ENCODE data around the gene COX8C.

COX8C gene

DNA sequence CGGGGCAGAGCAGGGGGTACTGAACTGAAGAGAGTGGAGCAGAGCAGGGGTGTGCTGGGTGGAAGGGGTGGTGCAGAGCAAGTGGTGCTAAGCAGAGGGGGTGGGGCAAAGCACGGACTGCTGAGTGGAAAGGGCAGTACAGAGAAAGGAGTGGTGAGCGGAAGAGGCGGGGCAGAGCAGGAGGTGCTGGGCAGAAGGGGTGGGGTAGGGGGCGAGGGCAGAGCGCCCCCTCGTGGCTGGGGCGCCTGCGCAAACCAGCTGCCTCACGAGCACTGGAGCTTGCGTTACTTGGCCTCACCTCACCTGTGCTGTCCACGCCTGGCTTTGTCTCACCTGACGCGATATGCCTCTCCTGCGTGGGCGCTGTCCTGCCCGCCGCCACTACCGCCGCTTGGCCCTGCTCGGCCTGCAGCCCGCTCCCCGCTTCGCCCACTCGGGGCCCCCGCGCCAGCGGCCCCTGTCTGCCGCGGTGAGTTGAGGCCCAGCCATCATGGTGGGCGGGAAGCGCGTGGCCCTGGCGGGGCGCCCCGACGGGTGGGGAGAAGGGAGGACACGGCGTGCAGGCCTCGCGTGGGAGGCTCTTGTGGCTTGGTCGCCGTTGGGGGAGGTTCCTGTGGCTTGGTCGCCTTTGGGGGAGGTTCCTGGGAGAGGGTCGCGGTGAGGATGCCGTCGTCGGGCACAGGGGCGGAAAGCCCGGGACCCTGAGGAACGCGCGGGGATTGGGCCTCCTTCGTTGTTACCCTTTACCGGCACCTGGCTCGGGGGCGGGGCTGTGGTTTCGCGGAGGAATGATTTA lies at the start of gene COX8C:
COX8C (plus strand) TSS at position 257 of the 796 bp plus-strand sequence; CDS start at position 344, 87 bp downstream.
- Histone ChIP-seq H3K27me3 (no peaks in the 10 kb centered on the region), H3K4me1 (no peaks in the 10 kb centered on the region), H3K4me3 (no peak within 1 kb of the TSS), H3K9me3 (no peaks in the 10 kb centered on the region), H3K36me3 (no peaks in the 10 kb centered on the region), H3K27ac (no peak within 1 kb of the TSS)
- no peak for DNase-seq
- intact Hi-C loops (cut with DNase I; ENCODE audit: low total_unique reads): no loop called here
- no peak for TF ChIP-seq CTCF (IDR thresholded peaks at IDR 0.05)

DNA sequence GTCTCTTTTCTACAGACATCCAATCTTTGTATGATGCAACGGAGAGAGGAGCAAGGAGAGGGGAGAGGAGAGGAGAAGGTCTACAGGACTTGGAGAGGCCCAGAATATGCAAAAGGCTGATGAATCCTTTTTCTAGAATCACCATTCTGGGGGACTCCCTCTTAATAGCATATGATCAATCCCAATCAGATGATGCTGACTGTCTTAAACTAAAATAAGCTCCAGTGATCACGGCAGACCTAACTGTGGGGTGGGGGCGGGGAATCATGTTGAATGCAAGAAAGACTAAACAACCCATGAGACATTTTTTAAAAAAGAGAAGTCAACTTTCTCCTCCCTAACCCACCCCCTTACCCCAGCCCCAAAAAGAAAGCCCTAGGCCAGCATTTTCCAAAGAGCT lies 47.6 kb upstream of the COX8C start:
- H3K9me3 ChIP-seq: no peaks in the 10 kb centered on the region
- intact Hi-C loops (cut with DNase I; ENCODE audit: low total_unique reads): no loop called here
- DNase-seq: no peak
- H3K36me3 ChIP-seq: no peaks in the 10 kb centered on the region
- TF ChIP-seq CTCF (IDR thresholded peaks at IDR 0.05): no peak
- no peaks in the 10 kb centered on the region for H3K27me3 ChIP-seq
- peaks cover 0 to 36% (median 2%) of the 10 kb centered on the region in 4 donors for H3K4me1 ChIP-seq
- H3K4me3 ChIP-seq: no peak overlapping the region
- H3K27ac ChIP-seq: no peak overlapping the region

DNA sequence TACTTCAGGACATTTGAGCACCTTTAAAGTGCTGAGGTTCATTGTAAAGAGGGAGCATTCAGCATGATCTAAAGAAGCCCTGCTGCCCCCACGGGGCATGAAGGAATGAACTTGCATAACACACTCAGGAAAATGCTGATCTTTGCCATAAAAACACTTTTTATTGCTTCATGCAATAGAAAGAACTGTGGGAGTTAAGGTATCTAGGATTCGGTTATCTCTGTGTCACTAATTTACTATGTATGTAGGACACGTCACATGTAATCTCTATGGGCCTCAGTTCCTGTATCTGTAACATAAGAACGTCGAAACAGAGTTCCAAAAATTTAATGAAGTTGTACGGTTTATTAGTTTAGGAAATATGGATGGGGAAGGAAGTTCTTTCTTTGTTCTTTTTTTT lies 47.1 kb upstream of the COX8C start:
- intact Hi-C loops (cut with DNase I; ENCODE audit: low total_unique reads): no loop called here
- H3K4me3 ChIP-seq: no peak overlapping the region
- H3K27ac ChIP-seq: no peak overlapping the region

DNA sequence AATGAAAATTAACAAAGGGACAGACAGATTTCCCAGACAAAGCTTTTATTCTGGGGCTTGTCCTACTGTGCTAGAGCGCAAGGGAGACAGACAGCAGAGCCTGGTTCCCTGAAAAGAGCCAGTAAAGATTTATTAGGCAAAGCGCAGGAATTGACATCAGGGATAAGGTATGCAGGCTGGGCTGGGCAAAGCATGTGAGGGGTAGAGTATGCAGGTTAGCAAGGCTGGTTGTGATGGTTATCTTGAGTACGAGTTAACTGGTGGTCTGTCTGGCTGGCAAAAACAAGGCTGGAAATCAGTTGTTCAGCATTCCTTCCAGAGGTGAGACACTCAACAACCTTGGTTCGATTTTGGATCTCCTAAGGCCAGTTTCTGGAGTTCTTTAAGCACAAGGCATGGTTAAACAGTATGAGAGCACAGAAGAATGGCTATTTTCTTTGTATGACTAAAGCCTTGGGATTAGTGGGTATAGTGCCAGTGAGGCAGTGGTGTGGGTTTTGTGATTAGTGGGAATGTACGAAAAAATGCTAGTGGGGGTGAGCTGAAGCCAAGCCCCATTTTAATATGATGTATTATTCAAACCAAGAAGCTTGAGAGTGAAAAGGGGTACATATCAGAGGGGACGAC lies 45.0 kb upstream of the COX8C start:
- H3K9me3 ChIP-seq: no peaks in the 10 kb centered on the region

More for the DNA sequence above, 47.1 kb upstream of the COX8C start:
- Histone ChIP-seq H3K4me1 (peaks cover 0 to 39% (median 2%) of the 10 kb centered on the region in 4 donors), H3K9me3 (no peaks in the 10 kb centered on the region), H3K27me3 (no peaks in the 10 kb centered on the region), H3K36me3 (no peaks in the 10 kb centered on the region)
- TF ChIP-seq CTCF (IDR thresholded peaks at IDR 0.05): no peak
- DNase-seq: no peak

More for the DNA sequence above, 45.0 kb upstream of the COX8C start:
- H3K36me3 ChIP-seq: no peaks in the 10 kb centered on the region
- H3K27ac ChIP-seq: no peak overlapping the region
- peaks cover 0 to 56% (median 2%) of the 10 kb centered on the region in 4 donors for H3K4me1 ChIP-seq
- H3K4me3 ChIP-seq: no peak overlapping the region
- no peak for DNase-seq
- H3K27me3 ChIP-seq: no peaks in the 10 kb centered on the region
- intact Hi-C loops (cut with DNase I; ENCODE audit: low total_unique reads): no loop called here
- TF ChIP-seq CTCF (IDR thresholded peaks at IDR 0.05): no peak

Data from tibial artery (tissue), 4 donors.